Breast epithelium (tissue), 4 donors: ENCODE results near the gene UBE2J1. TPM values are rescaled to one million over a fixed set of nuclear protein-coding genes. Genes with fewer than 3 reads are reported as not detected.

Experiments
- DNase-seq, 2 donors: peaks; one replicate each; pipeline ENCODE4 v3.0.0-alpha.2; 2019; ENCODE audit warnings: low spot score in 2 of 2
- H3K27ac ChIP-seq, 2 donors: fragments of 200-600 bp; sonication (generic) in 1 of 2; one replicate each; pipeline ENCODE4 v1.5.1; 2016 to 2019; ENCODE audit warnings: mild to moderate bottlenecking in 1 of 2
- H3K27me3 ChIP-seq, 2 donors: fragments of 200-600 bp; sonication (generic) in 1 of 2; one replicate each; pipeline versions ENCODE4 v1.5.1 to v1.6.0; 2017 to 2019; ENCODE audit warnings: control low read depth in 1 of 2, mild to moderate bottlenecking in 1 of 2
- H3K36me3 ChIP-seq: fragments of 200-600 bp; one replicate; pipeline ENCODE4 v1.5.1; 2019
- H3K4me1 ChIP-seq, 2 donors: fragments of 200-600 bp; sonication (generic); one replicate each; pipeline ENCODE4 v1.5.1; 2016 to 2019; ENCODE audit warnings: control low read depth in 1 of 2
- H3K4me3 ChIP-seq, 3 donors: fragments of 200-600 bp; sonication (generic); 1 replicate in 2 of 3; 2 replicates in 1 of 3; pipeline ENCODE4 v1.5.1; 2016 to 2019; ENCODE audit warnings: mild to moderate bottlenecking in 3 of 3, moderate library complexity in 2 of 3
- H3K9me3 ChIP-seq, 2 donors: fragments of 200-600 bp; sonication (generic) in 1 of 2; one replicate each; pipeline ENCODE4 v1.5.1; 2016 to 2019; ENCODE audit warnings: control low read depth in 1 of 2
- POLR2A ChIP-seq: fragments of 450-650 bp; IDR thresholded peaks from one replicate; pipeline ENCODE4 v1.6.1; 2016; ENCODE audit warnings: antibody characterized with exemption, mild to moderate bottlenecking, moderate library complexity
- POLR2AphosphoS5 ChIP-seq, 3 donors: sonication (generic); formaldehyde crosslinking; IDR thresholded peaks; one replicate each; pipeline ENCODE4 v1.6.1; 2017; ENCODE audit warnings: antibody characterized with exemption in 3 of 3
- intact Hi-C: fragments of 100-400 bp; cut with DNase I; formaldehyde crosslinking; loops from one replicate; pipeline ENCODE4 v1.15.1; 2023; ENCODE audit warnings: low total_unique reads
- total RNA-seq, 3 donors: library from RNA; depleted of rRNA; stranded (reverse); fragments of >200 nt; gene quantifications; one replicate each; pipeline ENCODE4 v1.1.0, GENCODE V29; 2016
- TF ChIP-seq, protein P1 (sequence below), 3 donors: fragments of 450-650 bp; IDR thresholded peaks; one replicate each; pipeline ENCODE4 v1.5.1; 2016 to 2017; ENCODE audit warnings: antibody characterized with exemption in 3 of 3, mild to moderate bottlenecking in 3 of 3, moderate library complexity in 3 of 3

The UBE2J1 gene
- total RNA-seq, 3 donors from 2014 or later = 23.4 to 40.1 (median 34.4) TPM

DNA sequence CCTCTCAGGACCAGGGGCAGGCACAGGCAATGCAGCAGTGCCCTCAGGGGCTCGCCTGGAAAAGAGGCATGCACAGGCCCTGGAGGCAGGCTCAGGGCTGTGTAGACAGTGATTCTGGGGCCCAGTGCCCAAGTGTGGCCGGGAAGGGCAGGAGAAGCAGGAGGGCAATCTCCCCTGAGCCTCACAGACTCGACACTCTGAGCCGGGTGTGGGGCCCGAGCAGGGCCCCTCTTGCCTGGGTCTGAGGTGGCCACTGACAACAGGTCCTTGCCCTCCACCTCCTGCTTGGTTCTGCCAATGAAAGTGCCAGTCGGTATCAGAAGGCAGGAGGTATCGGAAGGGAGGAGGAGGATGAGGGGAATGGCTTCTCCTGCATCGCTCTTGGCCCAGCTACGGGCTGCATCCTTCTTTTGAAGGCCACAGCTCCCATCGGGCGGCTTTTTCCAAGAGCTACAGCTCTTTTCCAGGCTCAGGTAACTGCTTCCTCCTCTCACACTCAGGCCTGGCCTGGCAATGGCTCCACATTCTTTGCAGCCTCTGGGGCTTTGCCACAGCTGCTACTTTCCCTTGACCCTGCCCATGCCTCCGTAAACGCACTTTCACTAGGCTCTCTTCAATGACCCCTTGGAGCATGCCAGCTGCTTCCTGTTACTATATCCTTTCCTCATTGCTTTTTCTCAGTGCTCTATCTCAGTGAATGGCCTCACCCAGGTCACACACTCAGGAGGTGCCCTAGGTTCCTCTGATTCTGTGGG, 61.9 kb downstream of the UBE2J1 start:
- Histone ChIP-seq H3K36me3 (no peaks in the 10 kb centered on the region), H3K27me3 (no peaks in the 10 kb centered on the region), H3K9me3 (no peaks in the 10 kb centered on the region), H3K27ac (no peak overlapping the region), H3K4me1 (no peaks in the 10 kb centered on the region), H3K4me3 (no peak overlapping the region)
- TF ChIP-seq POLR2AphosphoS5 (IDR thresholded peaks at IDR 0.05) = no peak
- DNase-seq = no peak
- intact Hi-C loops = no loop called here

DNA sequence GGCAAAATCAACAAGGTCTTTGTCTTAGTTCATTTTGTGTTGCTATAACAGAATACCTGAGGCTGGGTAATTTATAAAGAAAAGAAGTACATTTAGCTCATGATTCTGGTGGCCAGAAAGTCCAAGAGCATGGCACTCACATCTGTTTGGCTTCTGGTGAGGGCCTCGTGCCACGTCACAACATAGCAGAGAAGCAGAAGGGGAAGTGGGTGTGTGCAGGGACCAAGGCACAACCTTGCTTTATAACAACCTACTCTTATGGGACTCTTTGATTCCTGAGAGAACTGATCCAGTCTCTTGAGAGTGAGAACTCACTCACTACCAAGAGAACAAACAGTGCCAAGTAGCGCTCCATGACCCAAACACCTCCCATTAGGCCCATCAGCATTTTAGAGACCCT, 62.8 kb downstream of the UBE2J1 start:
- intact Hi-C loops = no loop called here
- no peak for DNase-seq
- Histone ChIP-seq H3K4me3 (no peak overlapping the region), H3K4me1 (no peaks in the 10 kb centered on the region), H3K9me3 (no peaks in the 10 kb centered on the region), H3K27me3 (no peaks in the 10 kb centered on the region), H3K36me3 (no peaks in the 10 kb centered on the region), H3K27ac (no peak overlapping the region)
- TF ChIP-seq POLR2AphosphoS5 (IDR thresholded peaks at IDR 0.05) = no peak

GRCh38 chr6:89287351-89288028, 65.0 kb downstream of the UBE2J1 start:
- Histone ChIP-seq H3K4me1 (no peaks in the 10 kb centered on the region), H3K27me3 (no peaks in the 10 kb centered on the region), H3K36me3 (no peaks in the 10 kb centered on the region), H3K9me3 (no peaks in the 10 kb centered on the region), H3K27ac (no peak overlapping the region), H3K4me3 (no peak overlapping the region)
- intact Hi-C loops = no loop called here
- TF ChIP-seq POLR2A (no peak), POLR2AphosphoS5 (IDR thresholded peaks at IDR 0.05) (no peak)
- TF ChIP-seq, protein P1, sequence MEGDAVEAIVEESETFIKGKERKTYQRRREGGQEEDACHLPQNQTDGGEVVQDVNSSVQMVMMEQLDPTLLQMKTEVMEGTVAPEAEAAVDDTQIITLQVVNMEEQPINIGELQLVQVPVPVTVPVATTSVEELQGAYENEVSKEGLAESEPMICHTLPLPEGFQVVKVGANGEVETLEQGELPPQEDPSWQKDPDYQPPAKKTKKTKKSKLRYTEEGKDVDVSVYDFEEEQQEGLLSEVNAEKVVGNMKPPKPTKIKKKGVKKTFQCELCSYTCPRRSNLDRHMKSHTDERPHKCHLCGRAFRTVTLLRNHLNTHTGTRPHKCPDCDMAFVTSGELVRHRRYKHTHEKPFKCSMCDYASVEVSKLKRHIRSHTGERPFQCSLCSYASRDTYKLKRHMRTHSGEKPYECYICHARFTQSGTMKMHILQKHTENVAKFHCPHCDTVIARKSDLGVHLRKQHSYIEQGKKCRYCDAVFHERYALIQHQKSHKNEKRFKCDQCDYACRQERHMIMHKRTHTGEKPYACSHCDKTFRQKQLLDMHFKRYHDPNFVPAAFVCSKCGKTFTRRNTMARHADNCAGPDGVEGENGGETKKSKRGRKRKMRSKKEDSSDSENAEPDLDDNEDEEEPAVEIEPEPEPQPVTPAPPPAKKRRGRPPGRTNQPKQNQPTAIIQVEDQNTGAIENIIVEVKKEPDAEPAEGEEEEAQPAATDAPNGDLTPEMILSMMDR (IDR thresholded peaks at IDR 0.05) = no peak
- DNase-seq = no peak

- TF ChIP-seq POLR2AphosphoS5 (IDR thresholded peaks at IDR 0.05) (no peak), POLR2A (no peak)
- TF ChIP-seq, protein P1 (IDR thresholded peaks at IDR 0.05) = no peak
- H3K27me3 ChIP-seq = no peaks in the 10 kb centered on the region
- intact Hi-C loops = no loop called here
- DNase-seq = no peak
- H3K4me1 ChIP-seq = no peaks in the 10 kb centered on the region
- no peaks in the 10 kb centered on the region for H3K36me3 ChIP-seq
- no peak overlapping the region for H3K27ac ChIP-seq
- no peaks in the 10 kb centered on the region for H3K9me3 ChIP-seq
- H3K4me3 ChIP-seq = no peak overlapping the region
Observed at GRCh38 chr6:89286516-89286915, 66.0 kb downstream of the UBE2J1 start.

DNA sequence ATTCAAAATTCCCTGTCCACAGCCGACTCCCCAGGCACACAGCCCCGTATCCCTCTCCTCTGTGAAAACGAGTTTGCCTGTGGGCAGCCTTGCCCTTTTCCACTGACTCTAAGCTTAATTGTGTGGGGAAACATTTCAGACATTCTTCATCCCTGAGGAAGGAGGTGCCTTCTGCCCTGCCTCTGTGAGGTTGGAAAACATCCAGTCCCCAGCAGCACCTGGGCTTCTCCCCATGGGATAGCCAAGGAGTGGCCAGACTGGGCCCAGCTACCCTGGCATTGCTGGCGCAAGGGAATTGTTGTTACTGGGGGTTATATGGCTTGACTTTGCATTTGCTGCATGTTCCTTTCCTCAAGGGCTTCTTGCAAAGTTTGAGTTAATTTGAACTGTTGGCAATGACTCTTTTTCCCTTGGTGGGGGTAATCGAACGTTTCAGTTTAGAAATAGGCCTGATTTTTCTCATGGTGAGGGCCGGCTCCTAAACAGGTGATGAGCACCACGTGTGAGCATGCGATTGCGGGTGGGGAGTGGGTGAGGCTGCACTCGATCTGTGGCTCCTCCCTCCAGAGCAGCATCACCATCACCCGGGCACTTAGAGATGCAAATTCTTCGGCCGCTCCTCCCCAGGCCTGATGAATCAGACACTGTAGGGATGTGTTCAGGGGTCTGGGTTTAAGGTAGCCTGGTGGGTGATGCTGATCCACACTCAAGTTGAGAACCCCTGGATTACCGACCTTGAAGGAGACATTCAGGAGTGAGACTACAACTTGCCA, 67.4 kb downstream of the UBE2J1 start:
- no peaks in the 10 kb centered on the region for H3K36me3 ChIP-seq
- H3K4me3 ChIP-seq = no peak overlapping the region
- intact Hi-C loops = no loop called here
- no peak for DNase-seq
- no peak overlapping the region for H3K27ac ChIP-seq
- H3K9me3 ChIP-seq = no peaks in the 10 kb centered on the region
- H3K27me3 ChIP-seq = no peaks in the 10 kb centered on the region
- H3K4me1 ChIP-seq = no peaks in the 10 kb centered on the region
- TF ChIP-seq, protein P1 (IDR thresholded peaks at IDR 0.05) = no peak
- TF ChIP-seq POLR2AphosphoS5 (IDR thresholded peaks at IDR 0.05) (no peak), POLR2A (no peak)

DNA sequence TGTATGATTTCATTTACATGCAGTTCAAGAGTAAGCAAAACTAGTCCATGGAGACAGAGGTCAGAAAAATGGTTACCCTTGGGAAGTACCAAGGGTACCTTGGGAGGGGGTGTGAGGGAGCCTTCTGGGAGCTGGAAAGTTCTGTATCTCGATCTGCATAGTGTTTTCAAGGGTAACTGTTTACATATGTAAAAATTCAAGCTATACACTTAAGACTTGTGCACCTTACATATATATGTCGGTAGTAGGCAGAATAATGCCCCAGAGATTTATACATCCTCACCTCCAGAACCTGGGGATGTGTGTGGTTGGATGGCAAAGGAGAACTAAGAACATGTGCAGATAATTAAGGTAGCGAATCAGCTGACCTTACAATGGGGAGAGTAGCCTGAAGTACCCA, 68.4 kb downstream of the UBE2J1 start:
- Histone ChIP-seq H3K27ac (no peak overlapping the region), H3K36me3 (no peaks in the 10 kb centered on the region), H3K4me1 (no peaks in the 10 kb centered on the region), H3K9me3 (no peaks in the 10 kb centered on the region), H3K27me3 (no peaks in the 10 kb centered on the region), H3K4me3 (no peak overlapping the region)
- TF ChIP-seq, protein P1 (IDR thresholded peaks at IDR 0.05) = no peak
- TF ChIP-seq POLR2AphosphoS5 (IDR thresholded peaks at IDR 0.05) = no peak
- TF ChIP-seq POLR2A = no peak
- intact Hi-C loops = no loop called here
- DNase-seq = no peak
